ENCODE data around the gene LMNA. TPM values are rescaled to one million over a fixed set of nuclear protein-coding genes. Genes with fewer than 3 reads are reported as not detected.

The LMNA gene
- total and polyA plus RNA-seq, 2 experiments from 2014 or later: 1,219 to 1,230 TPM

GRCh38 chr1:156075775-156076204 lies 38.7 kb upstream of the LMNA start:
- Histone ChIP-seq H3K27ac (no peak overlapping the region), H3K9me3 (ENCODE audit: low read depth) (no peaks in the 10 kb centered on the region), H3F3A (ENCODE audit: insufficient read depth) (no peaks in the 10 kb centered on the region), H3K4me2 (ENCODE audit: unreplicated experiment) (no peak overlapping the region), H2AFZ (no peak overlapping the region), H3K9ac (no peak overlapping the region), H3K4me3 (no peak overlapping the region), H3K4me1 (ENCODE audit: insufficient read depth) (no peaks in the 10 kb centered on the region), H3K27me3 (replicated peaks; ENCODE audit: insufficient read depth) (no peaks in the 10 kb centered on the region), H3K9me2 (ENCODE audit: insufficient read depth) (no peaks in the 10 kb centered on the region), H3K36me3 (ENCODE audit: low read depth) (no peaks in the 10 kb centered on the region), H3K79me2 (ENCODE audit: insufficient read depth) (no peaks in the 10 kb centered on the region), H4K20me1 (ENCODE audit: insufficient read depth) (no peaks in the 10 kb centered on the region)
- no peak for DNase-seq
- 79 to 80% methylated on average over 4 of the region's 4 CpGs for WGBS, 2 experiments (ENCODE audit: low coverage in 1 of 2, low lambda C conversion rate in 2 of 2, missing lambda C conversion rate in 2 of 2)
- no peak for TF ChIP-seq EZH2phosphoT487 (IDR thresholded peaks at IDR 0.05; ENCODE audit: insufficient read depth, low read depth)
- in situ Hi-C loops (cut with MboI): no loop called here

GRCh38 chr1:156076609-156077429 lies 37.7 kb upstream of the LMNA start:
- Histone ChIP-seq H3K9me2 (ENCODE audit: insufficient read depth) (no peaks in the 10 kb centered on the region), H2AFZ (no peak overlapping the region), H3K4me1 (ENCODE audit: insufficient read depth) (no peaks in the 10 kb centered on the region), H3F3A (ENCODE audit: insufficient read depth) (no peaks in the 10 kb centered on the region), H4K20me1 (ENCODE audit: insufficient read depth) (no peaks in the 10 kb centered on the region), H3K36me3 (ENCODE audit: low read depth) (no peaks in the 10 kb centered on the region), H3K27me3 (replicated peaks; ENCODE audit: insufficient read depth) (no peaks in the 10 kb centered on the region), H3K4me2 (ENCODE audit: unreplicated experiment) (no peak overlapping the region), H3K9me3 (ENCODE audit: low read depth) (no peaks in the 10 kb centered on the region), H3K4me3 (no peak overlapping the region), H3K27ac (no peak overlapping the region), H3K9ac (no peak overlapping the region), H3K79me2 (ENCODE audit: insufficient read depth) (no peaks in the 10 kb centered on the region)
- TF ChIP-seq EZH2 (IDR thresholded peaks at IDR 0.05; ENCODE audit: insufficient read depth, poor library complexity, severe bottlenecking): no peak
- TF ChIP-seq EZH2phosphoT487 (IDR thresholded peaks at IDR 0.05; ENCODE audit: insufficient read depth, low read depth): no peak
- no peak for DNase-seq
- in situ Hi-C loops (cut with MboI): no loop called here
- 76 to 82% methylated on average over 69 to 70 of the region's 73 CpGs for WGBS, 2 experiments (ENCODE audit: low coverage in 1 of 2, low lambda C conversion rate in 2 of 2, missing lambda C conversion rate in 2 of 2)

- in situ Hi-C loops (cut with MboI): no loop called here
- H3K4me2 ChIP-seq (ENCODE audit: unreplicated experiment): no peak overlapping the region
- H3K9me3 ChIP-seq (ENCODE audit: low read depth): no peaks in the 10 kb centered on the region
- no peaks in the 10 kb centered on the region for H3K9me2 ChIP-seq (ENCODE audit: insufficient read depth)
- H3K36me3 ChIP-seq (ENCODE audit: low read depth): no peaks in the 10 kb centered on the region
- no peak overlapping the region for H3K27ac ChIP-seq
- no peaks in the 10 kb centered on the region for H3F3A ChIP-seq (ENCODE audit: insufficient read depth)
- H3K79me2 ChIP-seq (ENCODE audit: insufficient read depth): no peaks in the 10 kb centered on the region
- no peaks in the 10 kb centered on the region for H3K27me3 ChIP-seq (replicated peaks; ENCODE audit: insufficient read depth)
- no peak for TF ChIP-seq EZH2 (IDR thresholded peaks at IDR 0.05; ENCODE audit: insufficient read depth, poor library complexity, severe bottlenecking)
- TF ChIP-seq EZH2phosphoT487 (IDR thresholded peaks at IDR 0.05; ENCODE audit: insufficient read depth, low read depth): no peak
- WGBS, 2 experiments (ENCODE audit: low coverage in 1 of 2, low lambda C conversion rate in 2 of 2, missing lambda C conversion rate in 2 of 2): 98 to 99% methylated on average over 16 to 19 of the region's 19 CpGs
- no peak overlapping the region for H3K9ac ChIP-seq
- no peak for DNase-seq
- H3K4me1 ChIP-seq (ENCODE audit: insufficient read depth): no peaks in the 10 kb centered on the region
- no peaks in the 10 kb centered on the region for H4K20me1 ChIP-seq (ENCODE audit: insufficient read depth)
- no peak overlapping the region for H3K4me3 ChIP-seq
- no peak overlapping the region for H2AFZ ChIP-seq
Measured at GRCh38 chr1:156077430-156077760, 37.1 kb upstream of the LMNA start.

- no peaks in the 10 kb centered on the region for H3K9me2 ChIP-seq (ENCODE audit: insufficient read depth)
- in situ Hi-C loops (cut with MboI): no loop called here
- H4K20me1 ChIP-seq (ENCODE audit: insufficient read depth): no peaks in the 10 kb centered on the region
- H3K4me2 ChIP-seq (ENCODE audit: unreplicated experiment): no peak overlapping the region
- H2AFZ ChIP-seq: no peak overlapping the region
- no peaks in the 10 kb centered on the region for H3K27me3 ChIP-seq (replicated peaks; ENCODE audit: insufficient read depth)
- no peaks in the 10 kb centered on the region for H3K4me1 ChIP-seq (ENCODE audit: insufficient read depth)
- 78 to 89% methylated on average over 5 of the region's 5 CpGs for WGBS, 2 experiments (ENCODE audit: low coverage in 1 of 2, low lambda C conversion rate in 2 of 2, missing lambda C conversion rate in 2 of 2)
- H3K36me3 ChIP-seq (ENCODE audit: low read depth): no peaks in the 10 kb centered on the region
- H3K27ac ChIP-seq: no peak overlapping the region
- no peak for DNase-seq
- TF ChIP-seq EZH2 (IDR thresholded peaks at IDR 0.05; ENCODE audit: insufficient read depth, poor library complexity, severe bottlenecking) (no peak), EZH2phosphoT487 (IDR thresholded peaks at IDR 0.05; ENCODE audit: insufficient read depth, low read depth) (no peak)
- no peaks in the 10 kb centered on the region for H3K9me3 ChIP-seq (ENCODE audit: low read depth)
- no peak overlapping the region for H3K4me3 ChIP-seq
- H3F3A ChIP-seq (ENCODE audit: insufficient read depth): no peaks in the 10 kb centered on the region
- H3K9ac ChIP-seq: no peak overlapping the region
- no peaks in the 10 kb centered on the region for H3K79me2 ChIP-seq (ENCODE audit: insufficient read depth)
Measured at GRCh38 chr1:156078728-156079127, 35.8 kb upstream of the LMNA start.

Data from GM23248 (cell line).